OCI-LY1 (cell line): Measurements from ENCODE around the gene SLC9A8.

ENCODE experiments used
- EZH2 ChIP-seq: fragments of 200-600 bp; sonication (generic), shearing (Covaris generic); IDR thresholded peaks from 2 replicates; pipeline ENCODE4 v1.8.0; 2017; ENCODE audit warnings: borderline replicate concordance, mixed run types, mild to moderate bottlenecking, antibody characterized with exemption, low read length, moderate library complexity, mixed read lengths
- TF ChIP-seq, protein P1 (sequence below): fragments of 200-600 bp; sonication (generic), shearing (Covaris generic); IDR thresholded peaks from 2 replicates; pipeline ENCODE4 v1.5.1; 2017; ENCODE audit warnings: mild to moderate bottlenecking, antibody characterized with exemption, low read length, moderate library complexity, mixed read lengths

DNA sequence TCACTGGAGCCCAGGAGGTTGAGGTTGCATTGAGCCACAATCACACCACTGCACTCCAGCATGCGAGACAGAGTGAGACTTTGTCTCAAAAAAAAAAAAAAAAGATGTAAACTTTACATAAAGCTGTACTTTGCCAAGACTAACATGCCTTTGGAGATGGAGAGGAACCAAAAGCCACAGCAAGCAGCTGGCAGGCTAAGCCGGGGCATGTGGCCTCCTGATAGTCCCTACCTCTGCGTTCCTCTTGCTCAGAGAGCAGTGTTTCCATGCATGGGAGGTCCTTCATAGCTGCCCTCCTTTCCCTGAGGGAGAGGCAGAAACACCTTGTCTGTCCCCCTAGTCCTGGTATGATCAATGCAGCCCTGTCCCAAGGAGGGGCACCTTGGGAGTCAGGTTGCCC is 67.5 kb downstream of the SLC9A8 start:
- TF ChIP-seq, protein P1, sequence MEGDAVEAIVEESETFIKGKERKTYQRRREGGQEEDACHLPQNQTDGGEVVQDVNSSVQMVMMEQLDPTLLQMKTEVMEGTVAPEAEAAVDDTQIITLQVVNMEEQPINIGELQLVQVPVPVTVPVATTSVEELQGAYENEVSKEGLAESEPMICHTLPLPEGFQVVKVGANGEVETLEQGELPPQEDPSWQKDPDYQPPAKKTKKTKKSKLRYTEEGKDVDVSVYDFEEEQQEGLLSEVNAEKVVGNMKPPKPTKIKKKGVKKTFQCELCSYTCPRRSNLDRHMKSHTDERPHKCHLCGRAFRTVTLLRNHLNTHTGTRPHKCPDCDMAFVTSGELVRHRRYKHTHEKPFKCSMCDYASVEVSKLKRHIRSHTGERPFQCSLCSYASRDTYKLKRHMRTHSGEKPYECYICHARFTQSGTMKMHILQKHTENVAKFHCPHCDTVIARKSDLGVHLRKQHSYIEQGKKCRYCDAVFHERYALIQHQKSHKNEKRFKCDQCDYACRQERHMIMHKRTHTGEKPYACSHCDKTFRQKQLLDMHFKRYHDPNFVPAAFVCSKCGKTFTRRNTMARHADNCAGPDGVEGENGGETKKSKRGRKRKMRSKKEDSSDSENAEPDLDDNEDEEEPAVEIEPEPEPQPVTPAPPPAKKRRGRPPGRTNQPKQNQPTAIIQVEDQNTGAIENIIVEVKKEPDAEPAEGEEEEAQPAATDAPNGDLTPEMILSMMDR: no peak
- TF ChIP-seq EZH2: no peak
